Measurements from ENCODE around the gene GBGT1.

The GBGT1 gene

GRCh38 chr9:133141833-133142595, 21.7 kb downstream of the GBGT1 start:
- peak; percentile 85 for DNase-seq

- DNase-seq: no peak
Observed at GRCh38 chr9:133140606-133141005, 23.1 kb downstream of the GBGT1 start.

- no peak for DNase-seq
Observed at GRCh38 chr9:133140174-133140505, 23.6 kb downstream of the GBGT1 start.

GRCh38 chr9:133139246-133140173, 24.2 kb downstream of the GBGT1 start:
- DNase-seq: no peak

- DNase-seq: no peak
Observed at GRCh38 chr9:133137451-133138231, 26.1 kb downstream of the GBGT1 start.

- peak; percentile 94 for DNase-seq
Observed at GRCh38 chr9:133135146-133135745, 28.5 kb downstream of the GBGT1 start.

GRCh38 chr9:133134388-133135145, 29.1 kb downstream of the GBGT1 start:
- DNase-seq: no peak

GRCh38 chr9:133133681-133134387, 29.9 kb downstream of the GBGT1 start:
- DNase-seq: peak; percentile 95

GRCh38 chr9:133132174-133132573, 31.5 kb downstream of the GBGT1 start:
- no peak for DNase-seq

GRCh38 chr9:133131506-133131905, 32.2 kb downstream of the GBGT1 start:
- DNase-seq: no peak

- no peak for DNase-seq
Observed at GRCh38 chr9:133130685-133131244, 32.9 kb downstream of the GBGT1 start.

GRCh38 chr9:133129001-133129795, 34.5 kb downstream of the GBGT1 start:
- peak; percentile 90 for DNase-seq

- DNase-seq: no peak
Observed at GRCh38 chr9:133128152-133128551, 35.6 kb downstream of the GBGT1 start.

GRCh38 chr9:133127340-133127981, 36.3 kb downstream of the GBGT1 start:
- DNase-seq: no peak

- no peak for DNase-seq
Observed at GRCh38 chr9:133126697-133127339, 36.9 kb downstream of the GBGT1 start.

- DNase-seq: no peak
Observed at GRCh38 chr9:133125941-133126696, 37.6 kb downstream of the GBGT1 start.

GRCh38 chr9:133124907-133125275, 38.8 kb downstream of the GBGT1 start:
- DNase-seq: no peak

Measured in COR-L47 (cell line).